Transverse colon (tissue), 4 donors: ENCODE data around the gene DPF3.

Experiments used
- CTCF ChIP-seq, 5 experiments: fragments of 200-600 bp in 3 of 5; fragments of 450-650 bp in 2 of 5; sonication (generic) in 3 of 5; IDR thresholded peaks; 1 replicate in 2 of 5; 2 replicates in 3 of 5; pipeline ENCODE4 v1.5.1; 2016 to 2017; ENCODE audit warnings: antibody characterized with exemption in 5 of 5, inconsistent platforms in 3 of 5, mild to moderate bottlenecking in 2 of 5, moderate library complexity in 1 of 5
- EP300 ChIP-seq: sonication (generic); formaldehyde crosslinking; IDR thresholded peaks from one replicate; pipeline ENCODE4 v1.6.1; 2017; ENCODE audit warnings: antibody characterized with exemption, low read depth
- POLR2AphosphoS5 ChIP-seq, 3 donors: sonication (generic); formaldehyde crosslinking; IDR thresholded peaks; one replicate each; pipeline ENCODE4 v1.6.1; 2016; ENCODE audit warnings: antibody characterized with exemption in 3 of 3

GRCh38 chr14:72917094-72917802 lies 23.3 kb upstream of the DPF3 start:
- TF ChIP-seq CTCF (IDR thresholded peaks at IDR 0.05), result no peak
- no peak for TF ChIP-seq EP300
- peak in 1 of 3 donors; percentile 25 for TF ChIP-seq POLR2AphosphoS5 (IDR thresholded peaks at IDR 0.05)
